ENCODE results near the gene PHYH.

- TF ChIP-seq, protein P1, sequence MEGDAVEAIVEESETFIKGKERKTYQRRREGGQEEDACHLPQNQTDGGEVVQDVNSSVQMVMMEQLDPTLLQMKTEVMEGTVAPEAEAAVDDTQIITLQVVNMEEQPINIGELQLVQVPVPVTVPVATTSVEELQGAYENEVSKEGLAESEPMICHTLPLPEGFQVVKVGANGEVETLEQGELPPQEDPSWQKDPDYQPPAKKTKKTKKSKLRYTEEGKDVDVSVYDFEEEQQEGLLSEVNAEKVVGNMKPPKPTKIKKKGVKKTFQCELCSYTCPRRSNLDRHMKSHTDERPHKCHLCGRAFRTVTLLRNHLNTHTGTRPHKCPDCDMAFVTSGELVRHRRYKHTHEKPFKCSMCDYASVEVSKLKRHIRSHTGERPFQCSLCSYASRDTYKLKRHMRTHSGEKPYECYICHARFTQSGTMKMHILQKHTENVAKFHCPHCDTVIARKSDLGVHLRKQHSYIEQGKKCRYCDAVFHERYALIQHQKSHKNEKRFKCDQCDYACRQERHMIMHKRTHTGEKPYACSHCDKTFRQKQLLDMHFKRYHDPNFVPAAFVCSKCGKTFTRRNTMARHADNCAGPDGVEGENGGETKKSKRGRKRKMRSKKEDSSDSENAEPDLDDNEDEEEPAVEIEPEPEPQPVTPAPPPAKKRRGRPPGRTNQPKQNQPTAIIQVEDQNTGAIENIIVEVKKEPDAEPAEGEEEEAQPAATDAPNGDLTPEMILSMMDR (conservative IDR thresholded peaks at IDR 0.05; ENCODE audit: low read depth, low read length) = no peak
- no peak for TF ChIP-seq MXI1 (IDR thresholded peaks at IDR 0.05; ENCODE audit: borderline replicate concordance, low read depth, low read length)
Observed at GRCh38 chr10:13337827-13338196, 37.9 kb upstream of the PHYH start.
